Measurements from ENCODE around the gene PCGF5. TPM values are rescaled to one million over a fixed set of nuclear protein-coding genes. Genes with fewer than 3 reads are reported as not detected.

PCGF5 gene
- polyA plus RNA-seq, 4 donors = 34.7 to 60.2 (median 51.2) TPM

DNA sequence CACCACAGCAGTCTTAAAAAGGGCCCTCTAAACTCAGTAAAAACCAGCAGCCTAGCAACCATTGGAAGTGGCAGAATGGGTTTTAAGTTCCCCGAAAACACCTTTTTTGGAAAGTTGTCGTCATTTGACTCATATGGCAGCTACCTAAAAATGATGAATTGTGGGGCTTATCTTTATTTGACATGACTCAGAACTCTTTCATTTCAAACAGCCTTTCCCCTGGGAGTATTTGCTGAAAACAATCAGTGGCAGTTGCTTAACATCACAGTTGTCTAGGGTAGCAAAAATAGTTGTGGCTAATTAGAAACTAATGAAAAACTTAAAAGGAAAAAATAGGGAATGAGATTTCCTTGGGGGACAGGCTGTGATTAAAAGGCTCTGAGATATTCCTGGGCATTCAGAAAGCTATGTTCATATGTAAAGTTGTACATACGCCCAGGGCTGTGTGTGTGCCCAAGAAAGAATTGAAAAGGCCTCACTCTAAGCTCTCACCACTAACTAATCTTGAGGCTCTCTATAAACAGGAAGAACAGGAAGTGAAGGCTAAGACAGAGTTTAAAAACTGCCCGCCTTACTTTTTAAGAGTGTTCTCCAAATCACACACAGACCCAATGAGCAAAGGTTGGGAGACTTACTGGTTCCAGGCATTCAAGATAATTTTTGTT, 108.0 kb downstream of the PCGF5 start:
- no peak for FAIRE-seq
- DNase-seq = no peak
- peaks cover 0 to 6% of the 10 kb centered on the region in 2 donors for H3K9me3 ChIP-seq (ENCODE audit: control insufficient read depth in 2 of 2, insufficient read depth in 1 of 2, low read depth in 1 of 2, low read length in 1 of 2)
- no peaks in the 10 kb centered on the region for H3K27me3 ChIP-seq (ENCODE audit: control insufficient read depth in 3 of 3, insufficient read depth in 3 of 3, low read length in 3 of 3)
- H3K27ac ChIP-seq (ENCODE audit: low read depth in 1 of 3, low read length in 2 of 3) = no peak overlapping the region
- no peaks in the 10 kb centered on the region for H3K4me1 ChIP-seq (ENCODE audit: control insufficient read depth in 3 of 3, insufficient read depth in 2 of 3, low read depth in 1 of 3, low read length in 2 of 3)
- no peaks in the 10 kb centered on the region for H3K36me3 ChIP-seq (ENCODE audit: control insufficient read depth in 3 of 3, insufficient read depth in 2 of 3, low read depth in 1 of 3, low read length in 3 of 3)
- 79 to 91% (median 86%) methylated on average over 4 of the region's 4 CpGs for WGBS, 3 donors
- H3K4me3 ChIP-seq (ENCODE audit: low read depth in 1 of 3, low read length in 3 of 3) = no peak overlapping the region

Other genes with a start within 250 kb of the PCGF5 start
- 10 to 100 TPM in 1 of 4 donors, 1 to 10 TPM in 2, under 1 TPM in 1; 0.89 to 10.7 (median 2.3) TPM for gene HECTD2, start 189.7 kb downstream of the PCGF5 start, polyA plus RNA-seq